Stimulated activated CD4-positive, alpha-beta T cell treated with anti-CD3 and anti-CD28 coated beads, Interleukin-15, amount 100 ng/mL, for 24 hours (primary cell): ENCODE measurements around the gene TEX54.
"Not testable (repeated sequence)": the region's sequence is repeated elsewhere in the genome, so short reads cannot be mapped to it uniquely, and the experiment has no call there.

Source experiments
- DNase-seq: peaks from one replicate; pipeline ENCODE4 v3.0.0-alpha.2; 2020

The TEX54 gene

GRCh38 chr11:62830904-62831519, 1.6 kb downstream of the TEX54 start:
- no peak for DNase-seq

DNA sequence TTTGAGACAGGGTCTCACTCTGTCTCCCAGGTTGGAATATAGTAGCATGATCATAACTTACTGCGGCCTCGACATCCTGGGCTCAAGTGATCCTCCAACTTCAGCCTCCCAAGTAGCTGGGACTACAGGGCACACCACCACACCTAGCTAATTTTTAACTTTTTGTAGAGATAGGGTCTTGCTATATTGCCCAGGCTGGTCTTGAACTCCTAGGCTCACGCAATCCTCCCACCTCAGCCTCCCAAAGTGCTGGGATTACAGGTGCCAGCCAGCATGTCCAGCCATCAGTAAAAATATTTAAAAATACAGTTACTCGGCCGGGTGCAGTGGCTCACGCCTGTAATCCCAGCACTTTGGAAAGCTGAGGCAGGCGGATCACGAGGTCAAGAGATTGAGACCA, 4.5 kb downstream of the TEX54 start:
- DNase-seq = not testable (repeated sequence)

- no peak for DNase-seq
Measured at GRCh38 chr11:62823677-62824076, 9.0 kb downstream of the TEX54 start.

DNA sequence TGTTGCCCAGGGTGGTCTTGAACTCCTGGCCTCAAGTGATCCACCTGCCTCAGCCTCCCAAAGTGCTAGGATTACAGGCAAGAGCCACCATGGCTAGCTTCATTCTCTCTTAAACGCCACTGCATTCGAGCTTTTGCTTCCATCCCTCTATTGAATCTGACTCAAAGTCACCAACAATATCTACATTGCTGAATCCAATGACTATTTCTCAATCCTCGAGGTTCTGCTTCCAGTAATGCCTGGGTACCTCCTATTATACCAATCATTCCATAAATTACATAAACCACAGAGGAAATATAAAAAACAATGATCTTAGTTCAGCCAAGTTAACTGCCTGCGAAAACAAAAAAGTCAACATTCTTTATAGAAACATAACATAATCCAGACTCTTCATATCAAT, 15.5 kb downstream of the TEX54 start:
- no peak for DNase-seq

GRCh38 chr11:62816557-62816956, 16.1 kb downstream of the TEX54 start:
- DNase-seq = no peak

DNA sequence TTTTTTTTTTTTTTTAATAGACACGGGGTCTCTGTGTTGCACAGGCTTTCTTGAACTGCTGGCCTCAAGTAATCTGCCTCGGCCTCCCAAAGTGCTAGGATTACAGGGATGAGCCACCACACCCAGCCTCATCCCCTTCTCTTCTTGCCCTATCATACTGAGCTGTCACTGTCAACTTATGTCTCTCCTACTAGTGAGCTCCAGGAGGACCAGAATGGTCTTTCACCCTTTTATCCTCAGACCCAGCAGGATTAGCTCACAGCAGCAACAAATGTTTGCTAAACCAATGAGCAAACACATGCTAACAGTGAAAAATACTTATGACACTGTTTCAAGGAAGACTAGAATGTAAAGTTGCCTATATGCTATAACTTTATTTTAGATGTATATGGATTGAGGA, 21.0 kb downstream of the TEX54 start:
- DNase-seq = no peak

GRCh38 chr11:62810748-62811147, 21.9 kb downstream of the TEX54 start:
- DNase-seq = no peak

GRCh38 chr11:62806611-62807121, 26.0 kb downstream of the TEX54 start:
- no peak for DNase-seq

DNA sequence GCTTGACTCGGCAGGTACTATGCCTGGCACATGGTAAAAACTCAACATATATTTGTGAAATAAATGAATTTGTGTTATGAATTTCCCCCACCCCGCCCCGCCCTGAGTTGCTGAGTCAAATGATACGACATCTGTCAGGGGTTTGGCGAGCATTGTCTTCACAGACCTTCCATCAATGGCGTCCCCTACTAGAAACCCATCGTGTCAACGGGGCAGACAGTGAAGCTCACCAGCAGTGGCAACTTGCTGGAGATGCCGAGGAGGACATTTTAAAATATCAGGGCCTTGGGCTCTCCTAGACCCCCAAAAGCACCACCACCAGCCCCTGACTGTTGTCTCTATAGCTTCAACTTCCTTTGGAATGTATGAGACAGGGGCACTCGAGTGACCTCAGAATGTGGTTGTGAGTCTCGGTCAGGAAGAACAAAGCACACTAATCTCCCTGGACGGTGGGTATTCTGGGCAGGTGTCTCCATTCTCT, 26.6 kb downstream of the TEX54 start:
- DNase-seq = peak; percentile 45

DNA sequence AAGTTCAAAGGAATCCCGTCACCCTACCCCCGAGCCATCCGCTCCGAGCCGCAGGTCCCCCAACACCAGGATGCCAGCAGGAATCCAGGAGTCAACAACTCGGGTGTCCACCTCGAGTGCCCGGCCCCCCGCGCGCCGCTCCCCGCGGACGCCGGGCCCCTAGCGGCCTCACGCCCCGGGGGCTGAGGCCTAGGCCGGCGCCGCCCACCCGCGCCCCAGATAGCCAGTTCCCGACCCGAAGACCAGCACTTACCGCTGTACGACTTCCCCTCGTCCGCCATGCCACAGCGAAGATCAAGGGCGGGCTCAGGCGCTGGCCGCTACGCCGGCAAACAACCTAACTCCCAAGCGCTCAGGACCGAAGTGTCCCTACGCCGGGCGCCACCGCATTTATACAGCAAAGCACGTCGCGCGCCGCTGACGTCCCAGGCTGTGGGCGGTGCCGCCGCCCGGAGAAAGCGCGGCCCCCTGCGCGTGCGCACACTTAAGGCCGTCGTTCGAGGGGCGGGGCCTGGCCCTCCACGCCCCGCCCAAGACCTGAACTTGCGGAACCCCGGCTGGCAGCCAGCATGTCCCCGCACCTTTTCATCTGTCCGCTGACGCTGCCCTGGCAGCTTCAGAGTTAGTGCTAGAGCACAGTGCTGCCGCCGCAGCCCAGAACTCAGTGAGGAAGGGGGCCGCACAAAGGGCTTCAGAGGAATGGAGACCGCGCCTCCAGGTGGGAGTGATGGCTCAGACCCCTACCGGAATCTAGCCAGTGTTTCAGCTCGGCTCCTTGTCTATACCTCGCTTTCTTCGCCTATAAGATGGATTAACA, 27.4 kb downstream of the TEX54 start, which contains the start of gene NXF1:
TSS of gene NXF1 (minus strand) at position 365 of the 817 bp plus-strand sequence. CDS start at position 281, 84 bp downstream.
- peak; percentile 95 for DNase-seq

GRCh38 chr11:62804310-62805075, 28.1 kb downstream of the TEX54 start:
- DNase-seq = no peak

- no peak for DNase-seq
Measured at GRCh38 chr11:62801071-62801470, 31.6 kb downstream of the TEX54 start.

DNA sequence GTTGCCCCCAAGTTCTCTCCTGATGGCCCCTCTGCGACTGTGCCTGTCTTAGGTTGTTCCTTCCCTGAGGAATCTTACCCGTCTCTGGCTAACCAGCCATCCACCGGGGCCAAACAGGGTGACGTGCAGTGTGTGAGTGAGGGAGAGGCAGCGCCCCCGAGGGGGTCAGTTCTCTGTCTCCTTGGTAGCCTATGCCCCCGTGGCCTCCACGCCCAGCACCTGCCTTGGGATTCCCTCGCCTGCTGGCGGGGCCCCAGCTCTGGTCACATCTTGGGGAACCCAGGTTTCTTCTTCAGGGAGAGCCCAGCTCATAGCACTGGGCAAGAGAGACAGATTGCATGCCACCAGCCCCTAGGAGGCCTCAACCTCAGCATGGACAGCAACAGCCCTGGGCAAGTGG, 33.2 kb downstream of the TEX54 start:
- no peak for DNase-seq

DNA sequence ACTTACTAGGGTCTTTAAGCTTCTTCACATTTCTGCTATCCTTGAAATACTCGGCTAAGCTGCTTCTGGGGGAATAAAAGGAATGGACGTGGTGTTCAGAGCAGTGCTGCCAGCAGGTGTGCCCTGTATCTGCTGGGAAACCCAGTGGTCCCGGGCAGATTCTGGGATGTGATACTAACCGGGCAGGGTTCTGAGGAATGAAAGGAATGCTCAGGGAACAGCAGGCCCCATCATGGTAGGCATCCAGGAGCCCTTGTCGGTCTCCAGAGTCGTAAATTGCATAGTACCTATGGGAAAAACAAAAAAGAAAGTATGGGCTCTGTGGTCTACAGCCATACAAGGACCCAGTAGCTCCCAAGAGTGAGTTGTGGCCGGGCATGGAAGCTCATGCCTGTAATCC, 36.4 kb downstream of the TEX54 start:
- DNase-seq = no peak

GRCh38 chr11:62794201-62794775, 38.4 kb downstream of the TEX54 start:
- no peak for DNase-seq

DNA sequence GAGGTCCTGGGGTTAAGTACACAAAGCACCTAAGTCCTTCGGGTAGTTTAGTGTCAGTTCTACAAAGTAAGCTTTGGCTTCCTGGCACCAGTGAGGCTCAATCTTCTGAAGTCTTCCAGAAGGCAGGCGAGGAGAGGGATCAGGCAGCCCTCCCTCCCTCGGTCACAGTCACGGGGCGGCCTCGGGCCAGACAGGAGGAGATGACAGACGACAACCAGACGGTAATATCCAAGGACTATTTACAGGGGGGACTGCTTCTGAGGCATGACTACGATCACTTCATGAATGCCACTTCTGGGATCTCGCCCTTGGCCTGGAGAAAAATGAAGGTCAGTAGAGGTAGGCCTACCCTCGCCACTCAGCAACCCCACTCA, 40.5 kb downstream of the TEX54 start:
- DNase-seq = peak; percentile 23

GRCh38 chr11:62791501-62792201, 41.0 kb downstream of the TEX54 start, which contains the start of gene TMEM223:
Gene TMEM223 (minus strand): TSS chr11:62792006. CDS start chr11:62791994, 12 bp downstream.
- peak; percentile 95 for DNase-seq

- no peak for DNase-seq
Measured at GRCh38 chr11:62789576-62789975, 43.1 kb downstream of the TEX54 start.

GRCh38 chr11:62788991-62789390, 43.6 kb downstream of the TEX54 start:
- no peak for DNase-seq

- DNase-seq = peak; percentile 99
Measured at GRCh38 chr11:62787005-62787759, 45.5 kb downstream of the TEX54 start, which contains the start of gene TMEM179B. Gene TMEM179B (plus strand): TSS chr11:62787402. CDS start chr11:62787432, 30 bp downstream.

DNA sequence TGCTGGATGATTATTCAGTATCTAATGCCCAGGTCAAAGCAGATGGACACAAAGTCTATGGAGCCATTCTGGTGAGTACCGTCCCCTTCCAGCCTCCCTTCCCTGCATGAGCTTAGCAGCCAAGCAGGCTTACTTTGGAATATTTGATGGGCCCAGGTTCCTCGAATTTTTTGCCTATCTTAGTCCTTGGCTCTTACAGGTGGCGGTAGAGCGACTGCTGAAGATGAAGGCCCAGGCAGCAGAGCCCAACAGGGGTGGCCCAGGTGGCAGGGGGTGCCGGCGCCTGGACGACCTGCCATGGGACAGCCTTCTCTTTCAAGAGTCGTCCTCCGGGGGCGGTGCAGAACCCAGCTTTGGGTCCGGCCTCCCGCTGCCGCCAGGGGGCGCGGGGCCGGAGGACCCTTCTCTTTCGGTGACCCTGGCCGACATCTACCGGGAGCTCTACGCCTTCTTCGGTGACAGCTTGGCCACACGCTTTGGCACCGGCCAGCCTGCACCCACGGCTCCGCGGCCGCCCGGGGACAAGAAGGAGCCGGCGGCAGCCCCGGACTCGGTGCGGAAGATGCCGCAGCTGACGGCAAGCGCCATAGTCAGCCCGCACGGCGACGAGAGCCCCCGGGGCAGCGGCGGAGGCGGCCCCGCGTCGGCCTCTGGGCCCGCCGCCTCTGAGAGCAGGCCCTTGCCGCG, 46.2 kb downstream of the TEX54 start:
- peak; percentile 90 for DNase-seq
